GM21367 (cell line): Measurements from ENCODE around the gene RBCK1.

Source experiments
- ATAC-seq: cut with Tn5 transposase; IDR thresholded peaks from one replicate; pipeline ENCODE4 v1.9.1; 2021; ENCODE audit not compliant: unreplicated experiment

Gene RBCK1

DNA sequence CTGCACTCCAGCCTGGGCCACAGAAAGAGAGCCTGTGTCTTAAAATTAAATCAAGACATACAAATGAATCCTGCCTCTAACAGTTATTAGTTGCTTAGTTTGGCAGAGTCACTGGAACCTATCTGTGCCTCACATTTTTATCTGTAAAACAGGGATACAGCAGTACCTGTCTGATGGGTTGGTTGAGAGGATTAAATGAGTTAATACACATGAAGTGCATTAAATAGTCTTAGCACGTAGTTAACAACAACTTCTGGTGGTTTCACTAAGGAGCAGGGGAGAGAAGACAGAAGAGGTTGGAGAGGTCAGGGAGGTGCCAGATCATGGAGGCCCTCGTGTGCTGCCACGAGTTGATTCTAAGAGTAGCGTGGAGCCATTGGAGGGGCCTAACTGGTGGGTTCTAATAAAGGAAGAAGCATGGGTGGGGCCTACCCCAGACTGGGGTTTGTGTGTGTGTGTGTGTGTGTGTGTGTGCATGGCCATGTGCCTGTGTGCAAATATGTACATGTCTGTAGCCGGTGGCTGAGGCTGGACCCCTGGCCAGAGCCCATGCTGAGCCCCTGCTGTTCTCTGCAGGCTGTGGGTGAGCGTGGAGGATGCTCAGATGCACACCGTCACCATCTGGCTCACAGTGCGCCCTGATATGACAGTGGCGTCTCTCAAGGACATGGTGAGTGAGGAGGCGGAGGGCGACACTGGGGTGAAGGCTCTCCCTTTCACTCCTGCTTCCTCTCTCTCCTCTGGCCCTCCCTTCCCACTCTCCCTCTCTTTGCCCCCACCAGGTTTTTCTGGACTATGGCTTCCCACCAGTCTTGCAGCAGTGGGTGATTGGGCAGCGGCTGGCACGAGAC is 9.1 kb downstream of the RBCK1 start:
- ATAC-seq = no peak

DNA sequence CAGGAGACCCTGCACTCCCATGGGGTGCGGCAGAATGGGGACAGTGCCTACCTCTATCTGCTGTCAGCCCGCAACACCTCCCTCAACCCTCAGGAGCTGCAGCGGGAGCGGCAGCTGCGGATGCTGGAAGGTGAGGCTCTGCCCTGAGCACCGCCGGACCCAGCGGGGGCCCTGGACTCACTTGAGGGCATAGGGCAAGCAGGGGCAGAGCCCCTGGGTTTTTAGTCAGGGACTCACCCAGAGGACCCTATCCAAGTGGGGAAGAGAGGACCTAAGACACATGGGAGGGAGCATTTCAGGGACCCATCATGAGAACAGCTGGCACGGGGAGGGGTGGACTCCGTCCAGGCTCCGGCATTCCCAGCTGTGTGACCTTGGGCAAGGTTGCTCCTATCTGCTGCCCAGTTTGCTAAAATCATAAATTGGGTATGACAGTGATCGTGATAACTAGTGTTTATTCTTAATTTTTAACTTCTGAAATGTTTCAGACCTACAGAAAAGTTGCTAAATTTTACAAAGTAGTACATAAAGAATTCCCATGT is 9.8 kb downstream of the RBCK1 start:
- no peak for ATAC-seq

DNA sequence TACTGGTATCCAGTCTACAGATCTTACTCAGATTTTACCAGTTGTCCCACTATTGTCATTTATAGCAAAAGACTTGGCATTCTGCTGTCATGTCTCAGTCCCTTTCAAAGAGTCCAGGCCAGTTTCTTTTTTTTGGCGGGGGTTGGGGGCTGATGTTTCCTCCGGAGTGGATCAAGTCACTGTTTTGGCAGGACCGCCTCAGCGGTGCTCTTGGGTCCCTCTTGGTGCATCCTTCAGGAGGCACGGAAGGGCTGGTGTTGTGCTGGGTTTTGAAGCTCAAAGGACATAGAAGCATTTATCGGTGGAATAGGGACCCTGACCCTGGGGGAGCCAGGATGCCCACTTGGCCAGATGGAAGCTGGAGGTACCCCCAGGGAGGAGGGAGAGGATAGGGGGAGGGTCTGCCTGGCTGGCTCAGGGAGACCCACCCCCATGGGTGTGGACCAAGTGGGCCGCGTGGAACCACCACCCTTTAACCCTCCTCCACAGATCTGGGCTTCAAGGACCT is 10.8 kb downstream of the RBCK1 start:
- ATAC-seq = no peak

DNA sequence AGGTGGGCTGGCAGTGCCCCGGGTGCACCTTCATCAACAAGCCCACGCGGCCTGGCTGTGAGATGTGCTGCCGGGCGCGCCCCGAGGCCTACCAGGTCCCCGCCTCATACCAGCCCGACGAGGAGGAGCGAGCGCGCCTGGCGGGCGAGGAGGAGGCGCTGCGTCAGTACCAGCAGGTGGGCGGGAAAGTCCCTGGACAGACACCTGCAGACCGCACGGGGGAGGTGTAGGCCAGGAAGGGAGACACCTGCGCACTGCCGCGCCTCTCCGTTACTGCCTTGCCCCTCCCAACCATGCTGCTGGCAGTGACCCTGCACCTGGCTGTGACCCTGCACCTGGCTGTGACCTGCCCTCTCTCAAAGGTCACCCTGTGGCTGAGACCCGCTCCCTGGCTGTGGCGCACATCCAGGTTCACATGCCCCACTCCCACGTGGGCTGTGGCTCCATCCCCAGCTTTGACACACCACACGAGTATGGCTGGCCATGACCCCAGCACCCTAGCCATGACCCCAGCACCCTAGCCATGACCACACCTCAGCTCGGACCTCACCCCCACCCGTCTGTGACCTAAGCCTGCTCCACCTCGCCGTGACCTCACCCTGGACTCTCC is 11.6 kb downstream of the RBCK1 start:
- no peak for ATAC-seq

DNA sequence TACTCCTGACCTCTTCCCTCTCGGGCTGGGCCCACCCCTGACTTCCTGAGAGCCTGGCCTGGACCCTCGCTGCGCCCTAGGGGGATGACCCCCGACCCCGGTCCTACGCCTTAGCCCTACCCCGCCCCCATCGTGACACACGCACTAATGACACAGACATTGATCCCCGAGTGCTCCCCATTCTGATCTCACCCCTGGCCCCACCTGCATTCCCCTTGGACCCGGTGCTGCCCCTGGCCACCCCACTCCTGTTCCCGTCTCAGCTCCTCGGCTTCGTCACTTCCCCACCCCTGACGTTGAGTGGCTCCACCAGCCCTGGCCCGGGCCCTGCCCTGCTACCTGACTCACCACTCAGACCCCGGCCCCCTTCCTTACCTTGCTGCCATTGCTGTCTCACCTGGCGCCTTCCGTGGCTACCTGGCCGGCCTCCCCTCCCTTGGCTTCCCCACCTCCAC is 12.1 kb downstream of the RBCK1 start:
- no peak for ATAC-seq

DNA sequence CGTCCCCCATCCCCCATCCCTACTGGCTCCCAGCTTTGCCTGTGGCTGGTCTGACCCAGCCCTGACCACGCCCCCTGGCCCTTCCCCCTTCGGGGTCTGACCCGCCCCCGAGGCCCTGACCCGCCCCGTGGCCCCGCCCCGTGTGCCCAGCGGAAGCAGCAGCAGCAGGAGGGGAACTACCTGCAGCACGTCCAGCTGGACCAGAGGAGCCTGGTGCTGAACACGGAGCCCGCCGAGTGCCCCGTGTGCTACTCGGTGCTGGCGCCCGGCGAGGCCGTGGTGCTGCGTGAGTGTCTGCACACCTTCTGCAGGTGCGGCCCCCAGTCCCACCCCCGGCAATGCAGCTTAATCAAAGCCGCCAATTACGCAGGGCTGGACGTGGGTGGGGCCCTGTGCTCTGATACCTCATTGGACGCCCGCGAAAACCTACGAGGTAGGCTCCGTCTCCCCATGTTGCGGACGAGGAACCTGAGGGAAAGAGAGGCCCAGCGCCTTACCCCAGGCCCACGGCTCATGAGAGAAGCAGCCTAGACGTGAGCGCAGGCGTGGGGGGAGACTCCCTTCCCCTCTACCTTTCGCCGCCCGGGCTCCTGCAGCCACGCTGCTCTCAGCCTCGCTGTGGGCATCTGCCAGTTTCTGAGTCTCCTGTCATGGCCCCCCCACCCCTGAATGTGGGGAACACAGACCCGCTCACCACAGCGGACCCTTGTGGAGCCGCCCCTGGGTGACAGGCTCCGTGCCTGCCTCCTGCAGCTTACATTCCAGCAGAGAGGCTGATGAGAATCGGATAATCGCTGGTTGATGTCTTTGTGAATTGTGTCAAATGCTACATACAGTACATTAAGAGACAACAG is 12.8 kb downstream of the RBCK1 start:
- ATAC-seq = no peak

DNA sequence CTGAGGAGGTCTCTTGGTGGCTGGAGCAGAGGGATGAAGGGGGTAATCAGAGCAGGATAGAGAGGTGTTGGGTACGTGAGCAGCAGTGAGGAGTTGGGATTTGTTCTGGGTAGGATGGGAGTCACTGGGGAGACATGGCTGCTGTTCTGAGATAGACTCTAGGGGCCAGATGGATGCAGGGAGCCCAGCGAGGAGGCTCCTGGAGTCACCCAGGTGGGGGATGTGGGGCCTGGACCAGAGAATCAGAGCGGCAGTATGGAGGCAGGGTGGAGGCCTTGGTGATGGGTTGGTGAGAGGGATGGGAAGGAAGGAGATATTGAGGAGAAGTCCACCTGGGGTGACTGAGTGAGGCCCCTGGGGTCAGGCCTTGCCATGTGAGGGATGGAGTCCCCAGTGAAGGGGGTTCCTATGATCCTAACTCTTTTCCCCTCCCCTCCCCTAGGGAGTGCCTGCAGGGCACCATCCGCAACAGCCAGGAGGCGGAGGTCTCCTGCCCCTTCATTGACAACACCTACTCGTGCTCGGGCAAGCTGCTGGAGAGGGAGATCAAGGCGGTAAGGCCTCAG is 13.7 kb downstream of the RBCK1 start:
- ATAC-seq = no peak

DNA sequence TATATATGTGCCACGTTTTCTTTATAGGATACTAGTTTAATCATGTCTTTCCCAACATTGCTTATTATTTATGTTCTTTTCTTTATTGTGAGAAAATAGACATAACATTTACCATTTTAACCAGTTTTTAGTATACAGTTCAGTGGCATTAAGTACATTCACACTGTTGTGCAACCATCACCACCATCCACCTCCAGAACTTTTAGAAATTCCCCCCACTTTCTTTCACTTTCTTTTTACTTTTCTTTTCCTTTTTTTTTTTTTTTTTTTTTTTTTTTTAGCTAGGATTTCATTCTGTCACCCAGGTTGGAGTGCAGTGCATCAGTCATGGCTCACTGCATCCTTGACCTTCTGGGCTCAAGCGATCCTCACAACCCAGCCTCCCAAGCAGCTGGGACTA is 18.5 kb downstream of the RBCK1 start:
- no peak for ATAC-seq

DNA sequence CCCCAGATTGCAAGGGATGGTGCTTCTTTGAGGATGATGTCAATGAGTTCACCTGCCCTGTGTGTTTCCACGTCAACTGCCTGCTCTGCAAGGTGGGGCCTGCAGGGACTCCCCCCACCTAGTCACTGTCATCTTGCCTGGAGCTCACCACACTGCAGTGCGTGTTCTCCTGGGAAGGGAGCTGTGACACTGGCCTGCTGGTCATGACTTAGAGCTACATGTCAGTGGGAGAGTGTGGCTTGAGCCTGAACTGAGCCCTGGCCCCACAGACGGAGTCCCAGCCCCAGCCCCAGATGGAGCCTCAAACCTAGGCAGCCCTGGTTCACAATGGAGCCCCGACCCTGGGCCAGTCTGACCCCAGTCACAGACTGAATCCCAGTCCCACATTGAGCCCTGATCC is 19.3 kb downstream of the RBCK1 start:
- no peak for ATAC-seq

DNA sequence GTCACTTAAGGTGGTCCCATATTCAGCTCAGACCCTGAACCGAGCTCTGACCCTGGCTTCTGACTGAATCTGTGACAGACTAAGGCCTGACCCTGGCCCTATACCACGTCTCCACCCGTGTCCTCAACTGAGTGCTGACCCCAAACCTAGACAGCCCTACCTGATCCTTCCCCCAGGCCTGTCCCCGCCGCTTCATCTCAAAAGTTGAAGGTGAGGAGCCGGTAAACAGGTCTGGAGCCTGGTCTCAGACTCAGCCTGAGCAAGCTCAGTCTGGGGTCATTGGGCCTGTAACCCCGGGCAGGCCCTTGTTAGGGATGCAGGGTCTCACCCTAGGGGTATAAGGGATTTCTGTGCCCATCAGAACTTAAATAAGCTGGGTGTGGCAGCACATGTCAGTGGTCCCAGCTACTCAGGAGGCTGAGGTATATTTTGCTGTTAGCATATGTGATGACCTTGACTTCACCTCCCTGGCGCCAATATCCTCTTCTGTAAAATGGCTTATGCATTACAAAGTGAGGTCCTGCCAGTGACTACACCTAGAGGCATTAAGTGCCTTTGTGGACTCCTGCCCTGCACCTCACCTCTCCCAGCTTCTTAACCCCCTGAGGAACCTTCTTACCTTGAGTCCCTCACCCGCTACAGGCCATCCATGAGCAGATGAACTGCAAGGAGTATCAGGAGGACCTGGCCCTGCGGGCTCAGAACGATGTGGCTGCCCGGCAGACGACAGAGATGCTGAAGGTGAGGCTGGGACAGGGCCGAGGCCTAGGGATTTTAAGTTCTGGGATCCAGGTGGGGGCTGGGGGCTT is 20.0 kb downstream of the RBCK1 start:
- no peak for ATAC-seq

DNA sequence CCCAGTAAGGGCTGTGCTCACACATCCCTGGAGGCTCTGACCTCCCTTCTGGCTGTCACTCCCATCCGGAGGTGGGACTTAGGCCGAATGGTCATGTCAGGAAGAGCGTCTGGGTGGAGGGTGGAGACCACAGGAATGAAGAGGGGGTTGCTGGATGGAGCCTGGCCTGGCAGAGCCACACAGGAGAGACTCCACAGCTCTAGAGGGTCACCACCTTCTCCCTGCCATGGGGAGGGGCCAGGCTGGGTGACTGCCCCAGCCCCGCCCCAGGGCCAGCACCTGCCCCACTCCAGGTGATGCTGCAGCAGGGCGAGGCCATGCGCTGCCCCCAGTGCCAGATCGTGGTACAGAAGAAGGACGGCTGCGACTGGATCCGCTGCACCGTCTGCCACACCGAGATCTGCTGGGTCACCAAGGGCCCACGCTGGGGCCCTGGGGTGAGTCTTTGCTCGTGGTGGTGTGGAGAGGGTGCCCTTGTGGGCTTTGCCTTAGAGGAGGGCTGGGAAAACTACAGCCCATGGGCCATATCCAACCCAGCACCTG is 20.6 kb downstream of the RBCK1 start:
- no peak for ATAC-seq

DNA sequence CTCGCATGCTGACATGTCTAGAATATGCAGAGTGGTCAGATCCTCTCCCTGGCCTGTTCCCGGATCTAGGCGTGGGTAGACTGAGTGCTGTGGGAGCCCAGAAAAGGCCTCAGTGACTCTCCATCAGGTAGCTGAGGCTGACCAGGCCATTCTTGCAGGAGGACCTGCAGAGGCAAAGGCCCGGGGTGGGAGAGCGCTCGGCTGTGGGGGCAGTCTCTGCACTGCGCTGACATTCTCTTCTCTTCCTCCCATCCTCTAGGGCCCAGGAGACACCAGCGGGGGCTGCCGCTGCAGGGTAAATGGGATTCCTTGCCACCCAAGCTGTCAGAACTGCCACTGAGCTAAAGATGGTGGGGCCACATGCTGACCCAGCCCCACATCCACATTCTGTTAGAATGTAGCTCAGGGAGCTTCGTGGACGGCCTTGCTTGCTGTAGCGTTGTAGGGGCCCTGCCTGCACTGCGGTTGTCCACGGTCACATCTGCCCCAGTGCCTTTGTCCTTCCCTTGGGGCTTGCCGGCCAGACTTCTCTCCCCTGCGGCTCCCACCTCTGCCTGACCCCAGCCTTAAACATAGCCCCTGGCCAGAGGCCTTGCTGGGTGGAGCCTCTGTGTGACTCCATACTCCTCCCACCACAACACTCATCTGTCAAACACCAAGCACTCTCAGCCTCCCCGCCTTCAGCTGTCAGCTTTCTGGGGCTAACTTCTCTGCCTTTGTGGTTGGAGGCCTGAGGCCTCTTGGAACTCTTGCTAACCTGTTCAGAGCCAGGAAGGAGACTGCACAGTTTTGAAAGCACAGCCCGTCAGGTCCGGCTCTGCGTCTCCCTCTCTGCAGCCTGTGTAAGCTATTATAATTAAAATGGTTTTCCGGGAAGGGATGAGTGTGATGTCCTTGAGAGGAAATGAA is 22.2 kb downstream of the RBCK1 start:
- no peak for ATAC-seq

DNA sequence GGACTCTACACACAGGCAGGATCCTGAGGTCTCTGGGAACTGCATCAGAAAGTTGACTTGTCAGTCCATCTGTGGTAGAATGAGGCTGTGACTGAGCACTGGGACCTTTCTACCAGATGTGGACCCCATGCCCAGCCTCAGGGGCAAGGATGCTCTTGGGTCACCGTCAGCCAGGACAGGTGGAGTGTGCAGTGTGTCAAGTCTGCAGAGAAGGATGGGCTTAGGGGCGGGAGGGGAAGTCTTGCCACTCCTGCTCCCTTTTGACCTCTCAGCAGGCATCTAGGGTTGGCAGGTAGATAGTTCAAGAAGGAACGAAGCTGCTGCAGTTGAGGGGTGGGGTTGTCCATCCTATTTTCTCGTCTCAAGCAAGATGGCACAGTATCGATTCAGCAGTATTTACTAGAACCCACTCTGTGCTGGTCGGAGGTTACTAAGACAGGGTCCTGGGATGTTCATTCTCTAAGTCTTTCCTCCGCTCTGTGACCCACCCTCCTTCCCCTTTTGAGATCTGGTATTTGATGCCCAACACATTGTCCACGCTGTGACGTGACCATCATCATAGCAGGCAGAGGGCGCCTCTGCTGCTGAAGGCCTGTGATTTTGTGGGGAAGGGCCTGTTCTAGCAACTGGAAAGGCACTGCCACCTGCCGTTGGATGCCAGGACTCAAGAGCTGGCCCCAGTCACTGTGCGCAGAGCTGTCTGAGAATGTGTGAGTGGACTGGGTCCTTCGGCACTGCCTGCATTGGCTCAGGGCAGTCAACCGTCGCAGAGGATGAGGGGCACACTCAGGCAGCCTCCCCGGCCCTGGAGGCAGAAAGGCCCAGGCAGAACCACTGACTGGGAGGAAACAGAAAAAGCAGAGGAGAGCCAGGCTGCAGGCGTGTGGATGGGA is 23.2 kb downstream of the RBCK1 start:
- no peak for ATAC-seq

DNA sequence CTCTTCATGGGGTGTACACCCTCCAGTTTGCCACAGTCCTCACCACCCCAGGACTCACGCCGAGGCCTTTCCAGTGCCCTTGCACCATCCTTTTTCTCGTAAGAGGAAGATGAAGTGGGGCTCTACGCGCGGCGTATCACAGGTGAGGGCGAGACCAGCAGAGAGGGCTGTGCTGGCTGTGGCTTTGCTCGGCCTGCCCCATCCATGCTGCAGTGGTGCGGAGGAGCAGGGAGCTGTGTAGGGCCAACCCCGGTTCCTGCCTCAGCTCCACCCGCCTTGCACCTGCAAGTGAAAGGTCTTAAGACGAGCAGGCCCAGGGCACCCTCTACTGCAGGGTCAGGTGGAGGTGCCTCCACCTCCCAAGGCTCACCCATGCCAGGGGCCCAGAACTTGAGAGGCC is 24.1 kb downstream of the RBCK1 start:
- no peak for ATAC-seq

DNA sequence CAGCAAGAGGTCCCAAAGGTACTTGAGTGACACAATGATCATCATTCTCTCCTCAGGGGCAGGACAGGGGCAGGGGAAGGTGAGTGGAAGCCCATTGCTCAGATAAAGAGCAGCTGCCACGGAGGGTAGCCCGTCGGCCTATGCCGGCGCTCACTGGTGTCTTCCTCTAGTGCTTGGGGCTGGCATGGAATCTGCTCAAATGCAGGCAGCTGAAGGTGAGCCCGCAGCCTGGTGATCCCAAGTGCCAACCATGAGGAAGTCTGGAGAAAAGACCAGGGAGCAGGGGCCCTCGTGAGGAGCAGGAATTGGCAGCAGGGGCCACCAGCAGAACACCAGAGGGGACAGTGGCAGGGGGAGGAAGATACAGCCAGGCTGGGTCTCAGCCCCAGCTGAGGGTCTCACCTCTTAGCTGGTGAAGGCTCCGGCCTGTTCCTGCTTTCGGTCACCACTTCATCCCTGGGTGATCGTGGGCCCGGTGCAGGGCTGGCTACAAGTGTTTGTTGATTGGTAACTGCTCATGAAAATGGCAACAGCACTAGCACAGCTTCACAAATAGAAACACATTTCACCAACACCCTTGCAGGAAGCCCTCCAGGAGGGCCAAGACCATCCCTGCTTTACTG is 24.7 kb downstream of the RBCK1 start:
- ATAC-seq = no peak

DNA sequence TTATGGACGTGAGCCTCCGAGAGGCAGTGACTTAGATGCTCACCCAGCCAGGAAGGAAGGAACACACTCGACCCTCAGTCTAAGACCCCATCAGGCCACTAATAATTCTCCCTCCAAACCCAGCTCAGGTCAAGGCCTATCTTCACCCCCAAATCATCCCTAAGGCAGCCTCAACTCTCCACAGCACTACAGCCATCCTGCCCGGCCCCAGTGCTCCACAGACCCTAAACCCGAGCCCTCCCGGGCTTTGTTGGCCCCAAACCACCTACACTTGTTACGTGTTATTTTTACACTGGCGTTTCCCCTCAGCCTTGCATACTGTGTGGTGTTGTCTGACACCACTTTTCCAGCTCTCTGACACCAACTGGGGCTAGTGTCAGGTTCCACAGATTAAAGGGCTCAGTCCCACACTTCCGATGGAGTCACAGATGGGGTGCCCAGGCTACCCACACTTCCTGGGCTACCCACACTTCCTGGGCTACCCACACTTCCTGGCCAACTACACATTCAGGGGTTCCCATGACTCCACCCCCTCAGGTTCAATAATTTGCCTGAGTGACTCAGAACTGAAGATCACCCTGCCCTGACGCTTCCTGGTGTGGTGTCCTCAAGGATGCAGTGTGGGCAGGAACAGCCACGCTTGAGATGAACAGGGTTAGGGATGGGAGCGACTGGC is 25.3 kb downstream of the RBCK1 start:
- ATAC-seq = peak; percentile 80

DNA sequence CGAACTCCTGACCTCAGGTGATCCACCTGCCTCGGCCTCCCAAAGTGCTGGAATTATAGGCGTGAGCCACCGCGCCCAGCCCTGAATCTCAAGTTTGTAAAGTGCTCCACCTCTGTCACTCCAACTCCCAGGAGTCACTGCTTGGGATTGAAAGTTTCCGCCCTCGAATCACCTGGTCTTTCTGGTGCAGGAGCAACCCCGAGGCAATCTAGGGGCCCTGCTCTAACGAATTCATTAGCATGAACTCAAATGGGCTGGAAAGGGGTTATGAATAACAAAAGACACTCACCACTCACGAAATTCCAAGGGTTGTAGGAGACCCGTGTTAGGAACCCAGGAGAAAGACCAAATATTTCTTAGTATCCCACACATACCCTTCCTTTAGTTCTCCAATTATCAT is 26.1 kb downstream of the RBCK1 start:
- ATAC-seq = no peak
